Glomerular visceral epithelial cell (primary cell): ENCODE measurements around the gene TRAM2.

Experiments
- DNase-seq: peaks from one replicate; pipeline ENCODE4 v3.0.0-alpha.2; 2016; ENCODE audit errors: extremely low spot score

The TRAM2 gene

GRCh38 chr6:52529311-52529710 is 47.5 kb downstream of the TRAM2 start:
- no peak for DNase-seq

DNA sequence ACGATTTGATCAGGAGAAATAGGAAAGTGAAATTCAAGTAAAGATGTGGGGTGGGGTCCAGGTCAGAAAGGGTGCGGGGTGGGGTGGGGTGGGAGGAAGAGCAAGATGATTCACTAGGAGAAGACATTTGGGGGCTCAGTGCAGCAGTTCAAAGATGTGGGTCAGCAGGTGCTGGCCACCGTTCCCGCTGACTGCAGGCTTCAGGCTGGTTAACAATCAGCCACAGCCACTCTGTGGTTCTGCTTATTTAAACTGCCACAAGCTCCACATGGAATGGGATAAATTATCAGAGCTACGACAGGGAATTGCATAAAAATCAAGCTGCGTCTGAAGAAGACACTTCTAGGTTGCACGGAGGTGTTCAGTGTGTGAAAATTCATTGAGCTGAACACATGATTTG is 49.4 kb downstream of the TRAM2 start:
- DNase-seq, result no peak

- peak; percentile 81 for DNase-seq
These were observed 50.2 kb downstream of the TRAM2 start for GRCh38 chr6:52526634-52527033.

DNA sequence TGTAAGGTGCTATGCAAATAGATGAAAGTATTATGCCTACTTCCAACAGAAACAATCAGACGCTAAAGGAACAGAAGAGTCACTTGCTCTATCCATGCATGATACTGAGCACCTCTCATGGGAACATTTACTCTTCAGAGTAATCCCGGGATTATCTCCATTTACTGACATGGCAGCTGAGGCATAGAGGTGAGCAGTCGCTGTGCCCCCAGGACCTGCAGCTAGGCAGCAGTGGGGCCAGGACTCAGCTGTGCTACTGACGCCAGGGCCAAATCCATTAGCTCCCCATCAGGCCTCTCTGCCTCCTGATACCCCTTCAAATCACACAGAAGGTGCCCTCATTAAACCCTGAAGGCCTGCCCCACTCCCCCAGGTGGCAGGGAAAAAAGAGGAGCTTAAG is 51.9 kb downstream of the TRAM2 start:
- no peak for DNase-seq

GRCh38 chr6:52523378-52524142 is 53.3 kb downstream of the TRAM2 start:
- no peak for DNase-seq

- DNase-seq, result peak; percentile 54
These were observed 54.2 kb downstream of the TRAM2 start for GRCh38 chr6:52522655-52523054.

DNA sequence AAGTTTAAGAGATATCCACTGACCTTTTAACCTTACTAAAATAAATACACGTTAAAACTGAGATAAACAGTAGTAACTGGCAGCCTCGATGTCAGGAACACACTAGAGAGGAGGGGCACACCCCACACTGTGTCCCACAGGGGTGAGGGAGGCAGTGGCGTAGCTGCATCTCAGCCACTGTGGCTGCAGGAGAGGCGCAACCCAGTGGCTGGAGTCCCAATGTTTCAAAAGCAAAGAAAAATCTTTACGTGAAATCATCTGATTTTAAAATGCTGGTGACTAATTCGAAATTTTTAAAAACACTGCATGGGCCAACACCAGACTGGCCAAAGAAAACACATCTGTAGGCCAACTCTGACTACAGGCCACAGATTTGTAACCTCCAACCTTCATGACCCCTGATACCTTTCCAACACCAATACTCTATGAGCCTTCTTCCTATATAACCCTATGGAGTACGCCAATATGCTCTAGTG is 54.7 kb downstream of the TRAM2 start:
- peak; percentile 27 for DNase-seq

GRCh38 chr6:52519618-52520017 is 57.2 kb downstream of the TRAM2 start:
- DNase-seq, result no peak

- DNase-seq, result no peak
These were observed 58.4 kb downstream of the TRAM2 start for GRCh38 chr6:52518279-52518945.

- peak; percentile 92 for DNase-seq
These were observed 59.2 kb downstream of the TRAM2 start for GRCh38 chr6:52517502-52518278.

DNA sequence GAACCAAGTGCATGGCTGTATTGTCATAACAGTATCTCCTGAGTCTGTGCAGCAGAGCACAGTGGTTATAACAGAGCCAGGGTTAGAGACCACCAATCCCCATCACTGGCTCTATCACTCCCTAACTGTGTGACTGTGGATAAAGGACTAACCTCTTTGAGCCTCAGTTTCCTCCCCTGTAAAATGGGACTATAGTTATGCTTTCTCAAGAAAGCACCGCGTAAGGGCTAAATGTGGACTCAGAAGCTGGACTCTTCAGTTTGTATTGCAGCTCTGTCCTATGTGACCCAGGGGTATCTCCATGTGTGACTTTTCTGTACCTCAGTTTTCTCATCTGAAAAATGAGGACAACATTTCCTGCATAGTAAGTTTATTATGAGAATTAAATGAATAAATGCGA is 59.9 kb downstream of the TRAM2 start:
- no peak for DNase-seq

DNA sequence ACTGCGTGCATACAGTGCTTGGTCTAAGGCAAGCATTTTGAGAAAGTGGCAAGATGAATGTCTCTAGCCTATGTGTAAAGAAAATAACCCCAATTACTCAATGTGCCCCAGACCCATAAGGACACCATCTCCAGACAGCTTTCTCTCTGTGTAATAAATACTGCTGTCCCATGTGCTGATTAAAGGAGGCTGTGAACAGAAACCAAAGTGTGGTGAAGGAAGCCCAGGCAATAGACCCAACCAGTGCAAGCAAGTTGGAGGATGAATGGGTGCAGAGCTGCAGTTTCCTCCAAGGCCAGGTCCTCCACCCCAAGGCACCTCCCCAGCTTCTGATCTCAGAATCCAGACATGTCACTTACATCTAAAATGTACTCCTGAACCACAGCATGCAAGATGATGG is 60.6 kb downstream of the TRAM2 start:
- DNase-seq, result no peak

- no peak for DNase-seq
These were observed 61.5 kb downstream of the TRAM2 start for GRCh38 chr6:52515219-52515960.

GRCh38 chr6:52514514-52514913 is 62.3 kb downstream of the TRAM2 start:
- peak; percentile 73 for DNase-seq

DNA sequence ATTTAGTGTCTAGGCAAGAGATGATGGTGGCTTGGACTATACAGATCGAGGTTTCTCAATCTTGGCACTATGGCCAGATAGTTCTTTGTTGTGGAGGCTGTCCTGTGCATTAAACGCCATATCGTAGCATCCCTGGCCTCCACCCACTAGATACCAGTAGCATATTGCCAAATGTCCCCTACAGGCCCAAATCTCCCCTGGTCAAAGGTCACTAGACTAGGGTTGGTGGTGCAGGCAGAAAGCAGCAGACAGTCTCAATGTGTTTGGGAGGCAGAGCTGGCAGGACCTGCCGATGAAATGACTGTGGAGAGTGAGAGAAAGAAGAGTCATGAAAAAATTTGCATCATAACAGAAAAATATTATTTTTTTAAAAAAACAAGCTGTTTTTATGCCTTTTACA is 63.0 kb downstream of the TRAM2 start:
- DNase-seq, result no peak

- no peak for DNase-seq
These were observed 63.4 kb downstream of the TRAM2 start for GRCh38 chr6:52513464-52513863.

DNA sequence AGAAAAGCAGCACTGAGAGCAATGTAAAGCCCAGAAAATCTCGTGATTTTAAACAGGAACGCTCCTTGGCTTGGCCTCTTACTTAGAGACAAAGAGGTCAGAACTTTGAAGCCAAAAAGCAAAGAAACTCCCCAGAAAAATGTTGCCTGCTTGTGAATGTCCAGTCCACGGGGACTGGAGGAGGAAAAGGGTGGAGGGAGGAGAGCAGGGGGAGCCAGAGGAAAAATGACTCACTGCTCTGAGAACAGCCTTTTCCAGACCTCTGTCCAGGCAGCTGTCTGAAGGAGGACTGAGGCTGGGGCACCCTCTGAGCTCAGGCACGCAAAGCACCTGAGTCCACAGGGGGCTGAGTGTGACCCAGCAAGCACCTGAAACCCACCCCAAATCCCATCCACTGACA is 64.7 kb downstream of the TRAM2 start:
- DNase-seq, result peak; percentile 73

DNA sequence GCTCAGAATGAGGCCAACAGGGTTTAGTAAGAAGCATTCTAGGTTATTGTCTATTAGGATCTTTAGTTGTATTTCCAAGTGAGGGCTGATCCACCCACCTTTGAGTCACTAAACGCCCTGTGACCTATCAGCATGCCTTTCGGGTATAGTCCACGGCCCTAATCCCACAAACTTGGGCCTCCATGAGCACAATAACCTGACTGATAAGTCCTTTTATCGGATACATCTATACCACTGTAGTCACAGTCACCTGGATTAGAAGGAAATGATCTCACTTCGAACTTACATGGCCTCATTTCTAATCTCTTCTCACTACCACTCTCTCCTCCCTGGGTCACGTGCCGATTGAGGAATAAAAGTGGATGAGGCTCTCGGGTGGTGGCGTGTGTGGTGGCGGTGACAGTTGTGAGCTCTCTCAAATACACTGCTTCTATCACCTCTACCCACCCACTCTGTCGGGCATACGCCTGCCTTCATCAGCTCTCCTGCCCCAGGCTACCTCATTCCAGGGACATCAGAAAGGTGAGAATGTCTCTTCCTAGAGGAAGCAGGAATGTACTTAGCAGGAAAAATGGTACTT is 65.2 kb downstream of the TRAM2 start:
- DNase-seq, result no peak

GRCh38 chr6:52511163-52511562 is 65.7 kb downstream of the TRAM2 start:
- no peak for DNase-seq

GRCh38 chr6:52510213-52510562 is 66.7 kb downstream of the TRAM2 start:
- no peak for DNase-seq
